Subcutaneous adipose tissue (tissue), 4 donors: ENCODE data around the gene ASAP2. TPM values are rescaled to one million over a fixed set of nuclear protein-coding genes. Genes with fewer than 3 reads are reported as not detected.

Source experiments
- CTCF ChIP-seq: fragments of 450-650 bp; IDR thresholded peaks from one replicate; pipeline ENCODE4 v1.5.1; 2016; ENCODE audit warnings: low read depth, mild to moderate bottlenecking, control low read depth, antibody characterized with exemption, moderate library complexity
- total RNA-seq, 4 donors: library from RNA; depleted of rRNA; stranded (reverse); fragments of >200 nt; gene quantifications; one replicate each; pipeline ENCODE4 v1.1.0, GENCODE V29; 2016

Gene ASAP2
- total RNA-seq, 4 donors from 2014 or later, result 25.2 to 44.3 (median 33.8) TPM

GRCh38 chr2:9310798-9311197 is 104.2 kb downstream of the ASAP2 start:
- TF ChIP-seq CTCF, result no peak

- no peak for TF ChIP-seq CTCF
Observed at GRCh38 chr2:9311488-9311887, 104.9 kb downstream of the ASAP2 start.

GRCh38 chr2:9312591-9312990 is 106.0 kb downstream of the ASAP2 start:
- no peak for TF ChIP-seq CTCF

GRCh38 chr2:9313443-9313842 is 106.8 kb downstream of the ASAP2 start:
- no peak for TF ChIP-seq CTCF

GRCh38 chr2:9315280-9315847 is 108.8 kb downstream of the ASAP2 start:
- TF ChIP-seq CTCF, result no peak

GRCh38 chr2:9317559-9317958 is 110.9 kb downstream of the ASAP2 start:
- no peak for TF ChIP-seq CTCF

- no peak for TF ChIP-seq CTCF
Observed at GRCh38 chr2:9318461-9319337, 112.1 kb downstream of the ASAP2 start.
